Measurements from ENCODE around the gene CHD1. TPM values are rescaled to one million over a fixed set of nuclear protein-coding genes. Genes with fewer than 3 reads are reported as not detected.

CHD1 gene
- total and polyA plus RNA-seq, 2 donors (not counting 1 experiment from before 2014, with no cell fraction given), result 18.2 to 48.4 TPM

GRCh38 chr5:98929710-98930298, 997 bp upstream of the CHD1 start:
- Histone ChIP-seq H3K9me3 (ENCODE audit: control insufficient read depth, insufficient read depth, low read depth, low read length) (no peaks in the 10 kb centered on the region), H4K20me1 (ENCODE audit: control insufficient read depth, extremely low read depth, insufficient read depth, low read length) (no peaks in the 10 kb centered on the region), H3K36me3 (ENCODE audit: control insufficient read depth, insufficient read depth, low read length) (no peaks in the 10 kb centered on the region), H3K4me2 (ENCODE audit: extremely low read depth, insufficient read depth, low read length) (peak overlapping the region; percentile 59), H3K4me3 (replicated peaks in 1 of 4; ENCODE audit: control extremely low read depth in 1 of 4, insufficient read depth in 1 of 4, low read depth in 3 of 4, low read length in 4 of 4) (peak overlapping the region; percentile 75 to 97 (median 92)), H3K9ac (ENCODE audit: insufficient read depth, low read length) (peak overlapping the region; percentile 100), H2AFZ (ENCODE audit: low read length) (no peak overlapping the region), H3K79me2 (ENCODE audit: control insufficient read depth, insufficient read depth, low read length) (peaks cover 49% of the 10 kb centered on the region), H3K27ac (ENCODE audit: insufficient read depth, low read length) (peak overlapping the region; percentile 100), H3K4me1 (ENCODE audit: control insufficient read depth, extremely low read depth, insufficient read depth, low read length) (no peaks in the 10 kb centered on the region), H3K27me3 (ENCODE audit: control insufficient read depth, insufficient read depth, low read length) (no peaks in the 10 kb centered on the region)
- TF ChIP-seq EZH2 (IDR thresholded peaks at IDR 0.05; ENCODE audit: low read length, missing control alignments) (no peak), CTCF (conservative IDR thresholded peaks at IDR 0.05 in 1 of 2, IDR thresholded peaks at IDR 0.05 in 1 of 2; ENCODE audit: low read depth in 1 of 2, low read length in 2 of 2) (no peak)
- no peak for DNase-seq (ENCODE audit: low read depth in 2 of 2)

GRCh38 chr5:98927989-98928872, 576 bp downstream of the CHD1 start:
- Histone ChIP-seq H3K4me2 (ENCODE audit: extremely low read depth, insufficient read depth, low read length) (peak overlapping the region; percentile 92), H3K36me3 (ENCODE audit: control insufficient read depth, insufficient read depth, low read length) (peaks cover 2% of the 10 kb centered on the region), H3K27me3 (ENCODE audit: control insufficient read depth, insufficient read depth, low read length) (no peaks in the 10 kb centered on the region), H3K9ac (ENCODE audit: insufficient read depth, low read length) (peak overlapping the region; percentile 100), H3K79me2 (ENCODE audit: control insufficient read depth, insufficient read depth, low read length) (peaks cover 60% of the 10 kb centered on the region), H3K27ac (ENCODE audit: insufficient read depth, low read length) (peak overlapping the region; percentile 100), H3K4me1 (ENCODE audit: control insufficient read depth, extremely low read depth, insufficient read depth, low read length) (no peaks in the 10 kb centered on the region), H2AFZ (ENCODE audit: low read length) (no peak overlapping the region), H3K4me3 (replicated peaks in 1 of 4; ENCODE audit: control extremely low read depth in 1 of 4, insufficient read depth in 1 of 4, low read depth in 3 of 4, low read length in 4 of 4) (peak overlapping the region; percentile 66 to 97 (median 76)), H3K9me3 (ENCODE audit: control insufficient read depth, insufficient read depth, low read depth, low read length) (no peaks in the 10 kb centered on the region), H4K20me1 (ENCODE audit: control insufficient read depth, extremely low read depth, insufficient read depth, low read length) (no peaks in the 10 kb centered on the region)
- DNase-seq (ENCODE audit: low read depth in 2 of 2), result peak; percentile 65 to 73
- TF ChIP-seq EZH2 (IDR thresholded peaks at IDR 0.05; ENCODE audit: low read length, missing control alignments) (no peak), CTCF (conservative IDR thresholded peaks at IDR 0.05 in 1 of 2, IDR thresholded peaks at IDR 0.05 in 1 of 2; ENCODE audit: low read depth in 1 of 2, low read length in 2 of 2) (no peak)

- no peak overlapping the region for H2AFZ ChIP-seq (ENCODE audit: low read length)
- H3K27me3 ChIP-seq (ENCODE audit: control insufficient read depth, insufficient read depth, low read length), result no peaks in the 10 kb centered on the region
- no peak for TF ChIP-seq EZH2 (IDR thresholded peaks at IDR 0.05; ENCODE audit: low read length, missing control alignments)
- TF ChIP-seq CTCF (conservative IDR thresholded peaks at IDR 0.05 in 1 of 2, IDR thresholded peaks at IDR 0.05 in 1 of 2; ENCODE audit: low read depth in 1 of 2, low read length in 2 of 2), result no peak
- no peaks in the 10 kb centered on the region for H3K4me1 ChIP-seq (ENCODE audit: control insufficient read depth, extremely low read depth, insufficient read depth, low read length)
- H3K79me2 ChIP-seq (ENCODE audit: control insufficient read depth, insufficient read depth, low read length), result peaks cover 65% of the 10 kb centered on the region
- DNase-seq (ENCODE audit: low read depth in 2 of 2), result peak; percentile 64 to 80
- H3K4me3 ChIP-seq (replicated peaks in 1 of 4; ENCODE audit: control extremely low read depth in 1 of 4, insufficient read depth in 1 of 4, low read depth in 3 of 4, low read length in 4 of 4), result peak overlapping the region; percentile 66 to 97 (median 76)
- no peaks in the 10 kb centered on the region for H3K9me3 ChIP-seq (ENCODE audit: control insufficient read depth, insufficient read depth, low read depth, low read length)
- H3K27ac ChIP-seq (ENCODE audit: insufficient read depth, low read length), result peak overlapping the region; percentile 100
- H3K9ac ChIP-seq (ENCODE audit: insufficient read depth, low read length), result peak overlapping the region; percentile 100
- peaks cover 2% of the 10 kb centered on the region for H3K36me3 ChIP-seq (ENCODE audit: control insufficient read depth, insufficient read depth, low read length)
- no peaks in the 10 kb centered on the region for H4K20me1 ChIP-seq (ENCODE audit: control insufficient read depth, extremely low read depth, insufficient read depth, low read length)
- H3K4me2 ChIP-seq (ENCODE audit: extremely low read depth, insufficient read depth, low read length), result peak overlapping the region; percentile 92
These were observed 1.4 kb downstream of the CHD1 start for GRCh38 chr5:98927242-98927988.
